H1 (cell line): ENCODE data around the gene MAGI1. TPM values are rescaled to one million over a fixed set of nuclear protein-coding genes. Genes with fewer than 3 reads are reported as not detected.

Experiments
- CTCF ChIA-PET: fragments of 300-600 bp; sonication (Branson Sonifier 250); formaldehyde crosslinking; loops from one replicate; lab custom pipeline; 2021; ENCODE audit not compliant: partially characterized antibody; lab: Charles Lee
- POLR2A ChIA-PET: fragments of 300-600 bp; sonication (Branson Sonifier 250); formaldehyde crosslinking; loops from one replicate; lab custom pipeline; 2021; ENCODE audit warnings: inconsistent platforms; ENCODE audit not compliant: partially characterized antibody; lab: Charles Lee
- DNase-seq, 2 experiments: peaks; one replicate each; pipeline versions ENCODE4 v3.0.0 to v3.0.0-alpha.2; 2010 to 2022; ENCODE audit warnings: low spot score in 2 of 2, low read depth in 1 of 2, mixed read lengths in 1 of 2
- FAIRE-seq: peaks from 2 replicates; lab custom pipeline; 2011; peaks lifted over from hg19 to GRCh38; lab: Jason Lieb, UNC
- H2AFZ ChIP-seq: 2 replicates; pipeline ENCODE4 v1.8.1; 2012; ENCODE audit warnings: low read length, inconsistent platforms
- H2AK5ac ChIP-seq: 2 replicates; pipeline ENCODE4 v1.6.1; 2013; ENCODE audit warnings: low read depth, low read length
- H2BK120ac ChIP-seq: replicated peaks from 2 replicates; pipeline ENCODE3; 2013; ENCODE audit warnings: low read depth, low read length, inconsistent platforms
- H2BK12ac ChIP-seq: 2 replicates; pipeline ENCODE4 v1.6.1; 2013; ENCODE audit warnings: low read depth, low read length
- H2BK15ac ChIP-seq: 2 replicates; pipeline ENCODE4 v1.6.1; 2013; ENCODE audit warnings: low read length
- H2BK20ac ChIP-seq: 2 replicates; pipeline ENCODE4 v1.6.1; 2013; ENCODE audit warnings: low read length
- H2BK5ac ChIP-seq: 2 replicates; pipeline ENCODE4 v1.6.1; 2013; ENCODE audit warnings: low read depth, low read length
- H3K14ac ChIP-seq: 2 replicates; pipeline ENCODE4 v1.6.1; 2013; ENCODE audit warnings: inconsistent platforms; ENCODE audit not compliant: insufficient read length
- H3K18ac ChIP-seq: 2 replicates; pipeline ENCODE4 v1.6.1; 2013; ENCODE audit warnings: low read length; ENCODE audit errors: extremely low read depth
- H3K23ac ChIP-seq: 2 replicates; pipeline ENCODE4 v1.6.1; 2013; ENCODE audit warnings: inconsistent platforms; ENCODE audit not compliant: insufficient read length
- H3K23me2 ChIP-seq: 2 replicates; pipeline ENCODE4 v1.6.1; 2013; ENCODE audit warnings: low read depth, low read length
- H3K27ac ChIP-seq: 2 replicates; pipeline ENCODE4 v1.6.1; 2011; ENCODE audit warnings: low read depth, low read length, inconsistent platforms
- H3K27me3 ChIP-seq, 4 experiments: replicated peaks in 1 of 4; 1 replicate in 1 of 4; 2 replicates in 3 of 4; pipeline versions ENCODE4 v1.6.1 to v1.8.1; 2011 to 2013; ENCODE audit warnings: low read length in 3 of 4, mild to moderate bottlenecking in 3 of 4, inconsistent platforms in 2 of 4, mixed read lengths in 2 of 4, moderate library complexity in 1 of 4; ENCODE audit not compliant: control insufficient read depth in 3 of 4, insufficient read depth in 3 of 4; ENCODE audit errors: extremely low read depth in 1 of 4
- H3K36me3 ChIP-seq, 4 experiments: 2 replicates each; pipeline versions ENCODE4 v1.6.1 to v1.8.1; 2011 to 2013; ENCODE audit warnings: mild to moderate bottlenecking in 4 of 4, low read length in 3 of 4, moderate library complexity in 2 of 4, control low read depth in 1 of 4, inconsistent platforms in 1 of 4; ENCODE audit not compliant: insufficient read depth in 4 of 4, control insufficient read depth in 2 of 4
- H3K4ac ChIP-seq: replicated peaks from 2 replicates; pipeline ENCODE3; 2013; ENCODE audit warnings: low read length, low read depth, mixed read lengths, inconsistent platforms; ENCODE audit not compliant: insufficient read length
- H3K4me1 ChIP-seq, 4 experiments: replicated peaks in 1 of 4; 1 replicate in 1 of 4; 2 replicates in 3 of 4; pipeline versions ENCODE4 v1.6.1 to v1.8.1; 2011 to 2013; ENCODE audit warnings: low read length in 3 of 4, inconsistent platforms in 2 of 4, mixed read lengths in 1 of 4; ENCODE audit not compliant: insufficient read depth in 4 of 4, control insufficient read depth in 3 of 4
- H3K4me2 ChIP-seq, 2 experiments: 2 replicates each; pipeline versions ENCODE4 v1.6.1 to v1.8.1; 2011 to 2013; ENCODE audit warnings: low read depth in 2 of 2, low read length in 2 of 2, control low read depth in 1 of 2, inconsistent platforms in 1 of 2, mild to moderate bottlenecking in 1 of 2; ENCODE audit not compliant: insufficient read depth in 1 of 2
- H3K4me3 ChIP-seq, 4 experiments: fragments of 200-600, 300-600 bp in 1 of 4; sonication (generic), shearing (Covaris generic), sonication (Bioruptor Twin) in 1 of 4; 2 replicates each; pipeline versions ENCODE4 v1.5.1 to v1.8.1; 2011 to 2016; ENCODE audit warnings: low read length in 4 of 4, low read depth in 3 of 4, control low read depth in 2 of 4, inconsistent platforms in 2 of 4, mild to moderate bottlenecking in 2 of 4, mixed read lengths in 1 of 4, moderate library complexity in 1 of 4; ENCODE audit not compliant: insufficient read depth in 2 of 4; ENCODE audit errors: extremely low read depth in 1 of 4
- H3K56ac ChIP-seq: replicated peaks from 2 replicates; pipeline ENCODE3; 2013; ENCODE audit warnings: low read depth, mild to moderate bottlenecking, mixed read lengths, low read length, inconsistent platforms; ENCODE audit not compliant: insufficient read length
- H3K79me1 ChIP-seq: 2 replicates; pipeline ENCODE4 v1.6.1; 2013; ENCODE audit warnings: low read depth, low read length, control low read depth
- H3K79me2 ChIP-seq, 2 experiments: 2 replicates each; pipeline versions ENCODE4 v1.6.1 to v1.8.1; 2012 to 2013; ENCODE audit warnings: low read length in 2 of 2, mild to moderate bottlenecking in 2 of 2, inconsistent platforms in 1 of 2; ENCODE audit not compliant: insufficient read depth in 2 of 2, control insufficient read depth in 1 of 2
- H3K9ac ChIP-seq, 4 experiments: replicated peaks in 1 of 4; 1 replicate in 1 of 4; 2 replicates in 3 of 4; pipeline versions ENCODE4 v1.6.1 to v1.8.1; 2011 to 2013; ENCODE audit warnings: low read depth in 3 of 4, low read length in 3 of 4, control low read depth in 2 of 4, mild to moderate bottlenecking in 2 of 4, moderate library complexity in 2 of 4, inconsistent platforms in 1 of 4; ENCODE audit errors: extremely low read depth in 1 of 4
- H3K9me3 ChIP-seq, 2 experiments: 2 replicates each; pipeline versions ENCODE4 v1.6.1 to v1.8.1; 2012 to 2013; ENCODE audit warnings: mild to moderate bottlenecking in 2 of 2, moderate library complexity in 2 of 2, control low read depth in 1 of 2, inconsistent platforms in 1 of 2, low read depth in 1 of 2, low read length in 1 of 2, mixed read lengths in 1 of 2; ENCODE audit not compliant: insufficient read depth in 2 of 2
- H4K20me1 ChIP-seq, 2 experiments: replicated peaks in 1 of 2; 2 replicates each; pipeline versions ENCODE3 to v1.8.1; 2011 to 2013; ENCODE audit warnings: inconsistent platforms in 2 of 2, low read length in 2 of 2, mild to moderate bottlenecking in 1 of 2; ENCODE audit not compliant: insufficient read depth in 2 of 2, control insufficient read depth in 1 of 2
- H4K5ac ChIP-seq: 2 replicates; pipeline ENCODE4 v1.6.1; 2013; ENCODE audit warnings: low read length, low read depth, mixed read lengths, inconsistent platforms; ENCODE audit not compliant: insufficient read length
- H4K8ac ChIP-seq: 2 replicates; pipeline ENCODE4 v1.8.0; 2013; ENCODE audit warnings: mild to moderate bottlenecking, moderate library complexity, low read length, inconsistent platforms; ENCODE audit not compliant: insufficient read depth; ENCODE audit errors: extremely low read depth
- H4K91ac ChIP-seq: replicated peaks from 2 replicates; pipeline ENCODE3; 2013; ENCODE audit warnings: low read length, mixed read lengths, inconsistent platforms; ENCODE audit not compliant: insufficient read length
- BACH1 ChIP-seq: IDR thresholded peaks from 2 replicates; pipeline ENCODE4 v1.6.1; 2012; ENCODE audit warnings: low read length, improper control_type of control experiment
- JUND ChIP-seq: IDR thresholded peaks from 2 replicates; pipeline ENCODE4 v1.6.1; 2011; ENCODE audit warnings: mild to moderate bottlenecking, improper control_type of control experiment, low read length
- MAFK ChIP-seq: IDR thresholded peaks from 2 replicates; pipeline ENCODE4 v1.6.1; 2012; ENCODE audit warnings: low read depth, mild to moderate bottlenecking, improper control_type of control experiment, low read length
- POLR2A ChIP-seq, 2 experiments: IDR thresholded peaks; 1 replicate in 1 of 2; 2 replicates in 1 of 2; pipeline ENCODE4 v1.6.1; 2011; ENCODE audit warnings: low read depth in 2 of 2, low read length in 2 of 2, mild to moderate bottlenecking in 2 of 2; ENCODE audit errors: control extremely low read depth in 1 of 2
- POLR2AphosphoS5 ChIP-seq: IDR thresholded peaks from 2 replicates; pipeline ENCODE4 v1.6.1; 2011; ENCODE audit warnings: low read depth, low read length
- RBBP5 ChIP-seq: IDR thresholded peaks from 2 replicates; pipeline ENCODE4 v1.7.1; 2012; ENCODE audit warnings: low read depth, mild to moderate bottlenecking, inconsistent platforms, low read length, moderate library complexity, borderline replicate concordance
- SIRT6 ChIP-seq: IDR thresholded peaks from one replicate; pipeline ENCODE4 v1.7.1; 2012; ENCODE audit warnings: low read length, inconsistent platforms
- TAF1 ChIP-seq: IDR thresholded peaks from 2 replicates; pipeline ENCODE4 v1.6.1; 2011; ENCODE audit warnings: mild to moderate bottlenecking, low read depth, low read length
- TCF12 ChIP-seq: IDR thresholded peaks from 2 replicates; pipeline ENCODE4 v1.6.1; 2011; ENCODE audit warnings: low read depth, mild to moderate bottlenecking, low read length
- WGBS, 2 experiments: shearing (Covaris generic) in 1 of 2; methylation state at CpG; one replicate each; pipeline versions ENCODE4 v1.1.6 to v1.1.7; 2013 to 2015; ENCODE audit warnings: low lambda C conversion rate in 2 of 2, mixed read lengths in 2 of 2, inconsistent platforms in 1 of 2, low coverage in 1 of 2, missing lambda C conversion rate in 1 of 2; ENCODE audit not compliant: insufficient replicate concordance in 2 of 2, insufficient coverage in 1 of 2, insufficient read length in 1 of 2; ENCODE audit errors: extremely low coverage in 1 of 2, missing lambda C conversion rate in 1 of 2; 5-methylcytosine and 5-hydroxymethylcytosine counted together
- polyA plus RNA-seq, 7 experiments: library from polyadenylated mRNA; depleted of rRNA in 3 of 7; stranded (reverse) in 5 of 7; unstranded in 2 of 7; fragments of >200 nt in 5 of 7; fragments of 200-250 nt in 2 of 7; gene quantifications; 1 replicate in 5 of 7; 2 replicates in 1 of 7; 4 replicates in 1 of 7; pipeline versions ENCODE4 v1.2.1 to v1.2.3, GENCODE V29; 2011 to 2013; ENCODE audit warnings: missing spikeins in 2 of 7, mixed read lengths in 2 of 7
- total RNA-seq: library from RNA; stranded (reverse); fragmentation: NEBNext Ultra II Directional; extraction: Animal tissue kit (Norgen Biotek cat#: 25700); gene quantifications from 2 replicates; pipeline ENCODE4 v1.2.1, GENCODE V29; 2021
- TF ChIP-seq, protein P1 (sequence below): IDR thresholded peaks from 2 replicates; pipeline ENCODE4 v1.6.1; 2011; ENCODE audit warnings: low read length, improper control_type of control experiment
- TF ChIP-seq, protein P2 (sequence below): IDR thresholded peaks from 2 replicates; pipeline ENCODE4 v1.6.1; 2012; ENCODE audit warnings: inconsistent platforms
- TF ChIP-seq, protein P3 (sequence below): IDR thresholded peaks from 2 replicates; pipeline ENCODE4 v1.6.1; 2011; ENCODE audit warnings: low read depth, mild to moderate bottlenecking, low read length; ENCODE audit not compliant: insufficient read depth

The MAGI1 gene
- total and polyA plus RNA-seq, 2 of the 8 experiments (the other 6 are each of a cell fraction or from before 2014, with no cell fraction given) = 19.8 to 78.0 TPM

DNA sequence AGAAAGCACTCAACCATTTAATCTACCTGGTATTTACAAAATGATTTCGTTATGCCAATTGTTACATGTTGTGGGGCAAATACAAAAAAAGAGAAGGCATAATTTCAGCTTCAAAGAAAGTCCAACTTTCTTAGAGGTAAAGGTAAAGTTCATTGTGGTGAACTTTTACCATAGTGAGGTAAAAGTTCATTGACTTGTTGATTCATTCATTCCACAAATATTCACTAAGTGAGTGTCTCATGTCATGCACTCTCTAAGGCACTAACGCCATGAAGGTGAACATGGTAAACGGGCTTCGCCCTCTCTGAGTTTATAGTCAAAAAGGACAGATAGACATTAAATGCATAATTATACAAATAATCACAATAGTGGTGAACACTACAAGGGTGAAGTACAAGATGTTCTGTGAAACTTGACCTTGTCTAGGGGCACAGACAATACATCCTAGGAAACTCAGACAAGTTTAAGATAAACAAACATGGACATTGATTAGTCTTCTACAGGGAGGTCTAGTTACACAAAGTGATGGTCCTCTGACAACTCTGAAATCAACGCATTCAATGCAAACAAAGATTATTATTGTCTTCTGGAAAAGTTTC lies 378.6 kb downstream of the MAGI1 start:
- Histone ChIP-seq H4K91ac (no peak overlapping the region), H3K79me2 (peaks cover 0 to 8% of the 10 kb centered on the region in 2 experiments; a peak in 1 of 4 replicates), H2BK120ac (no peak overlapping the region), H3K4me2 (no peak overlapping the region), H3K9ac (no peak overlapping the region), H3K79me1 (no peaks in the 10 kb centered on the region), H3K27me3 (no peaks in the 10 kb centered on the region), H3K4me3 (no peak overlapping the region), H2BK12ac (no peak overlapping the region), H3K14ac (no peak overlapping the region), H4K5ac (no peak overlapping the region), H2AK5ac (no peak overlapping the region), H3K18ac (no peak overlapping the region), H2BK15ac (no peak overlapping the region), H3K23me2 (no peaks in the 10 kb centered on the region), H3K27ac (no peak overlapping the region), H3K4me1 (peaks cover 0 to 7% (median 4%) of the 10 kb centered on the region in 4 experiments; a peak in 3 of 7 replicates), H4K8ac (no peak overlapping the region), H2BK5ac (no peak overlapping the region), H3K23ac (no peak overlapping the region), H3K9me3 (no peaks in the 10 kb centered on the region), H3K4ac (no peak overlapping the region), H3K56ac (no peak overlapping the region), H2BK20ac (no peak overlapping the region), H4K20me1 (no peaks in the 10 kb centered on the region), H3K36me3 (no peaks in the 10 kb centered on the region), H2AFZ (no peak overlapping the region)
- 99% methylated on average over 5 of the region's 5 CpGs; no CpG with 5 or more reads in 1 of the 2 experiments for WGBS, 2 experiments
- TF ChIP-seq MAFK = no peak
- no peak for TF ChIP-seq POLR2A (IDR thresholded peaks at IDR 0.05; ENCODE audit: control extremely low read depth in 1 of 2, low read depth in 2 of 2, low read length in 2 of 2)
- no peak for TF ChIP-seq RBBP5
- no peak for TF ChIP-seq TCF12
- no peak for TF ChIP-seq SIRT6
- TF ChIP-seq, protein P1, sequence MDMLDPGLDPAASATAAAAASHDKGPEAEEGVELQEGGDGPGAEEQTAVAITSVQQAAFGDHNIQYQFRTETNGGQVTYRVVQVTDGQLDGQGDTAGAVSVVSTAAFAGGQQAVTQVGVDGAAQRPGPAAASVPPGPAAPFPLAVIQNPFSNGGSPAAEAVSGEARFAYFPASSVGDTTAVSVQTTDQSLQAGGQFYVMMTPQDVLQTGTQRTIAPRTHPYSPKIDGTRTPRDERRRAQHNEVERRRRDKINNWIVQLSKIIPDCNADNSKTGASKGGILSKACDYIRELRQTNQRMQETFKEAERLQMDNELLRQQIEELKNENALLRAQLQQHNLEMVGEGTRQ = no peak
- TF ChIP-seq, protein P2, sequence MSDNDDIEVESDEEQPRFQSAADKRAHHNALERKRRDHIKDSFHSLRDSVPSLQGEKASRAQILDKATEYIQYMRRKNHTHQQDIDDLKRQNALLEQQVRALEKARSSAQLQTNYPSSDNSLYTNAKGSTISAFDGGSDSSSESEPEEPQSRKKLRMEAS = no peak
- TF ChIP-seq BACH1 = no peak
- TF ChIP-seq POLR2AphosphoS5 = no peak
- TF ChIP-seq, protein P3, sequence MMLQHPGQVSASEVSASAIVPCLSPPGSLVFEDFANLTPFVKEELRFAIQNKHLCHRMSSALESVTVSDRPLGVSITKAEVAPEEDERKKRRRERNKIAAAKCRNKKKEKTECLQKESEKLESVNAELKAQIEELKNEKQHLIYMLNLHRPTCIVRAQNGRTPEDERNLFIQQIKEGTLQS = no peak
- no peak for TF ChIP-seq JUND
- TF ChIP-seq TAF1 = no peak
- ChIA-PET POLR2A (no interaction called here), CTCF (interaction anchor here (1.6 kb wide), 1 partner anchor 13 kb away, joined by 8 read pairs; no protein-coding TSS in a partner anchor)
- DNase-seq (no peak), FAIRE-seq (no peak)
